BE2C (cell line): ENCODE data around the gene ZCCHC24.
A peak's percentile ranks its signal among the peaks of the same experiment; 100 is the strongest.

ENCODE experiments used
- DNase-seq: peaks from one replicate; pipeline ENCODE4 v3.0.0-alpha.2; 2020
- H3K27me3 ChIP-seq: fragments of 250-450 bp; sonication (Bioruptor Pico); 2 replicates; pipeline ENCODE4 v1.5.1; 2020; ENCODE audit warnings: mild to moderate bottlenecking
- H3K36me3 ChIP-seq: fragments of 250-450 bp; sonication (Bioruptor Pico); 2 replicates; pipeline ENCODE4 v1.5.1; 2020; ENCODE audit warnings: mild to moderate bottlenecking
- H3K4me1 ChIP-seq: fragments of 250-450 bp; sonication (Bioruptor Pico); 2 replicates; pipeline ENCODE4 v1.5.1; 2020
- H3K4me3 ChIP-seq: 2 replicates; pipeline ENCODE4 v1.5.1; 2011; ENCODE audit warnings: low read depth, low read length
- H3K9me3 ChIP-seq: fragments of 250-450 bp; sonication (Bioruptor Pico); 2 replicates; pipeline ENCODE4 v1.5.1; 2020
- TF ChIP-seq, protein P1 (sequence below): IDR thresholded peaks from 2 replicates; pipeline ENCODE4 v1.5.1; 2012; ENCODE audit warnings: mild to moderate bottlenecking, low read depth, low read length

Gene ZCCHC24

DNA sequence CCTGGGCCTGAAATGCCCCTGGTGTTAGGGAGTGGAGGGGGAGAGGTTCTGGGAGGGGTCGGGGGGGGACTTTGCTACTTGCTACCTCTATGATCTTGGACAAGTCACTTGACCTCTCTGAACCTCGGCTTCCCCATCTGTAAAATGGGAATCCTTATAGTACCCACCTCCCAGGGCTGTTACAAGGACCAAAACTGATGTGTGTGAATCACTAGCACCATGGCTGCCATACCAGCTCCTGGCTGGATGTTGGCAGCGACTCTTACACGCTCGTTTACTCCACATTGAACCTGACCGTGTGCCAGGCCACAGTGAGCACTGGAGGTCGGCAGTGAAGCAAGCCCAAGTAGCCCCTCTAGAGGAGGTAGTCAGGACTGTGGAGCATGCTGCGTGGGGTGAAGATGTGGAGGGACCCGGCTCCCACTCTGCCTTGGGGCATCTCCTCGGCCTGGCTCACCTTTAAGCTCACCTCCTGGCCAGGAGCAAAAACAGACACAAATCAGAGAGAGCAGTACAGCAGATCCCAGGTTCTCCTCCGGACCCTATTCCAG, 69.3 kb downstream of the ZCCHC24 start:
- no peak for DNase-seq

DNA sequence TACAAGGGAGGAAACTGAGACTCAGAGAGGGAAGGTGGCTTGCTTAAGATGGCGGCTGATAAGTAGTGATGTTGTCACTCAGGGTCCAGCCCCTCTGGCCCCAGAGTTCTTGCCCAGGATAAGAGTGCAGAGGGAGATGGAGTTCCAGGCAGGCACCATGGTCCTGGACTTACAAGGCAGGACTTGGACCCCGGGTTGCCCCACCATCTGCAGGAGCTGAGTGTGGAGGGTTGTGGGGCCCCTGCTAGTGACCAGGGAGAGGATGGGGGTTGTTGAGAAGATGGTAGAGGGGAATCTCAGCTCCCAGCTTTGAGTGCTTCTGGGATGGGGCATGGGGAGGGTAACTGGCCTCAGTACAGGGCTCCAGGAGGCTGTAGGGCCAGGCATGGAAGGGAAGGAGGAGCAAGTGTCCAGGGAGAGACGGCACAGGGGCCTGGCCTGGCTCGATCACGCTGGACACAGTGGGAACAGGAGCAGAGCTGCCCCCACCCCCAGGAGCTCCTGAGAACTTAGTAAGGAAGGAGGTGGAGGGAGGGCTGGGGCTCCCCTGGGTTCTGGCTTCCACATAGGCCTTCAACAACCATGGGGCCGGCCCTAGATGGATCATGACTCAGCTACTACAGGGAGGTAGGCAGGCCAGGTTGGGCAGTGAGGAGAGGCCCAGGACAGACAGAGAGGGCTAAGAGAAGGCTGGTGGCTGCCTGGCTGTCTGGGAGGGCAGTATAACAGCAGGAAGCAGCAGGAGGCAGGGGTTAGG, 69.9 kb downstream of the ZCCHC24 start:
- H3K4me3 ChIP-seq, result no peak overlapping the region
- H3K4me1 ChIP-seq, result no peaks in the 10 kb centered on the region
- no peaks in the 10 kb centered on the region for H3K9me3 ChIP-seq
- DNase-seq, result no peak
- no peaks in the 10 kb centered on the region for H3K36me3 ChIP-seq
- H3K27me3 ChIP-seq, result no peaks in the 10 kb centered on the region
- TF ChIP-seq, protein P1, sequence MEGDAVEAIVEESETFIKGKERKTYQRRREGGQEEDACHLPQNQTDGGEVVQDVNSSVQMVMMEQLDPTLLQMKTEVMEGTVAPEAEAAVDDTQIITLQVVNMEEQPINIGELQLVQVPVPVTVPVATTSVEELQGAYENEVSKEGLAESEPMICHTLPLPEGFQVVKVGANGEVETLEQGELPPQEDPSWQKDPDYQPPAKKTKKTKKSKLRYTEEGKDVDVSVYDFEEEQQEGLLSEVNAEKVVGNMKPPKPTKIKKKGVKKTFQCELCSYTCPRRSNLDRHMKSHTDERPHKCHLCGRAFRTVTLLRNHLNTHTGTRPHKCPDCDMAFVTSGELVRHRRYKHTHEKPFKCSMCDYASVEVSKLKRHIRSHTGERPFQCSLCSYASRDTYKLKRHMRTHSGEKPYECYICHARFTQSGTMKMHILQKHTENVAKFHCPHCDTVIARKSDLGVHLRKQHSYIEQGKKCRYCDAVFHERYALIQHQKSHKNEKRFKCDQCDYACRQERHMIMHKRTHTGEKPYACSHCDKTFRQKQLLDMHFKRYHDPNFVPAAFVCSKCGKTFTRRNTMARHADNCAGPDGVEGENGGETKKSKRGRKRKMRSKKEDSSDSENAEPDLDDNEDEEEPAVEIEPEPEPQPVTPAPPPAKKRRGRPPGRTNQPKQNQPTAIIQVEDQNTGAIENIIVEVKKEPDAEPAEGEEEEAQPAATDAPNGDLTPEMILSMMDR, result no peak

More for the DNA sequence above, 69.3 kb downstream of the ZCCHC24 start:
- Histone ChIP-seq H3K36me3 (no peaks in the 10 kb centered on the region), H3K4me1 (no peaks in the 10 kb centered on the region), H3K27me3 (no peaks in the 10 kb centered on the region), H3K4me3 (no peak overlapping the region), H3K9me3 (no peaks in the 10 kb centered on the region)
- TF ChIP-seq, protein P1, result no peak

DNA sequence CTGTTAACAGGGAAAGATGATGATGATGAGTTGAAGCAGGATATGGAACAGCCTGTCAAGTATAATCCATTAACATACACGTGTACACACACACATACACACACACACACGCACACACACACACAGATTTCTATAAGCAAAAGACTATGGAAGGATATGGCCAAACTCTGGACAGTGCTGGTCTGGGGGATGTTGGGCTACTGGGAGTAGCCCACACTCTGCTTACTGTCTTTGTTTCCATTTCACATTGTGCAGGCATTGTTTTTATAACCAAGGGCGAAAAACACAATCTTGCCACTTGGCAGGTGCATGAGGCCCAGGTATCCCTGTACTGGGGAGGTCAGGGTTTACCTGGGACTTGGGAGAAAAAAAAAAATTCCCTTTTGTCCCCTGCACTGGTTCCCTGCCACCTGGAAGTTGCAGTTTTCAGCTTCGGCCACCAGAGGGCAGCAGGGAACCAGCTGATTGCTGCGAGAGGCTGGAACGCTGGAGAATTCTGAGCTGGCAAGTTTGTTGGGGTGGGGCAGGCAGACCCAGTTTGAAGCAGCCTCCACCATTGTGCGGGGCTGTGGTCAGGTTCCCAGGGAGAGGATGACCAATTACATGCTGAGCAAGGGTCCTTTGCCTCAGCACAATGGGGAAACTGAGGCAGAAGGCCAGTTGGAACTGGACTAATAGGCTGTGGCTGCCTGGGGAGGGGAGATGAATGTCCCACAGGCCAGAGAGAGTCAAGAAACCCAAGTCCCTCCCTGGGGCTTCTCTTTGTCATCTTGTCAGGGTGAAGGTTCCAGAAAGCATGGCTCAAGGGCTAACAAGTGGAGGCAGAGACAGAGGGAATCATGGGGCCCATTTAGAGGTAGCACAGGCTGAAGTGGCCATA, 70.9 kb downstream of the ZCCHC24 start:
- Histone ChIP-seq H3K4me1 (no peaks in the 10 kb centered on the region), H3K4me3 (no peak overlapping the region), H3K36me3 (no peaks in the 10 kb centered on the region), H3K9me3 (no peaks in the 10 kb centered on the region), H3K27me3 (no peaks in the 10 kb centered on the region)
- DNase-seq, result peak; percentile 75
- TF ChIP-seq, protein P1, result peak; percentile 95

DNA sequence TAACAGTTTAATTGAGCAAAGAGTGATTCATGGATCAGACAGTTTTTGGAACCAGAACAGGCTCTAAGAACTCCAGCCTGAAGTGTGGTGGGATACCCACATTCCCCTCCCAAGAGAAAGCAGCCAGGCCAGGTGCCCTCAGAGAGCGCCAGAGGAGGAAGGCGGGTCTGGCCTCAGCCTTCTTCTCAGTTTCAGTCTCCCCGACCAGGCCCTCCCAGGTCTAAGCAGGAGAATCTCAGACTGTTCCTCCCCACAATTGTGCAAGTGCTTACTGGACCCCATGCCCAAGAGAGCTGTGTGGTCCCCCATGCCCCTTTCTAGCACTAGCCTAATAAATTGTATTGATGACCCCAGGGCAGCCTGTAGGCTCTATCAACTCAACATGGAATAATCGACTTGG, 72.6 kb downstream of the ZCCHC24 start:
- TF ChIP-seq, protein P1, result no peak
- DNase-seq, result no peak
- Histone ChIP-seq H3K9me3 (no peaks in the 10 kb centered on the region), H3K36me3 (no peaks in the 10 kb centered on the region), H3K27me3 (no peaks in the 10 kb centered on the region), H3K4me1 (no peaks in the 10 kb centered on the region), H3K4me3 (no peak overlapping the region)

DNA sequence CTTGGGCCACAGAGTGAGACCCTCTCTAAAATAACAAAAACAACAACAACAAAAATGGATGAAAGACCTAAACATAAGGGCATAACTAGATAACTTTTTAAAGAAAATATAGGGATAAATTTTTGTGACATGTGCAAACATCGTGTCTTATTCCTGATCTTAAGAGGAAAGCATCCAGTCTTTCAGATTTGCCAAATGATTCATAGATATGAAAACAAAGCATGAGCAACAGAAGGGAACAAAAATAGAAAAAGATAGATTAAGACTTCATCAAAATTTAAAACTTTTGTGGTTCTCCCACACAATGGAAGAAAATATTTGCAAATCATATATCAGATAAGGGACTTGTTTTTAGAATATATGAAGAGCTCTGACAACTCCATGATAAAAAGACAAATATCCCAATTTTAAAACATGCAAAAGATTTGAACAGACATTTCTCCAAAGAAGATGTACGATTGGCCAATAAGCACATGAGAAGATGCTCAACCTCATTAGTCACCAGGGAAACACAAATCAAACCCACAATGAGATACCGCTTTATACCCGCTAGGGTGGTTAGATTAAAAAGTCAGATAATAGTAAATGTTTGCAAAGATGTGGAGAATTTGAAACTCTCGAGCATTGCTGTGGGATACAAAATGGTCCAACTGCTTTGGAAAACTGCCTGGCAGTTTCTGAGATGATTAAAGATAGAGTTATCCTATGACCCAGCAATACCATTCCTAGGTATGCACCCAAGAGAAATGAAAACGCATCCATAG, 77.8 kb downstream of the ZCCHC24 start:
- Histone ChIP-seq H3K36me3 (no peaks in the 10 kb centered on the region), H3K27me3 (no peaks in the 10 kb centered on the region), H3K9me3 (no peaks in the 10 kb centered on the region), H3K4me3 (no peak overlapping the region), H3K4me1 (no peaks in the 10 kb centered on the region)
- no peak for DNase-seq
- TF ChIP-seq, protein P1, result no peak
